Measurements from ENCODE around the gene CAP1.

DNA sequence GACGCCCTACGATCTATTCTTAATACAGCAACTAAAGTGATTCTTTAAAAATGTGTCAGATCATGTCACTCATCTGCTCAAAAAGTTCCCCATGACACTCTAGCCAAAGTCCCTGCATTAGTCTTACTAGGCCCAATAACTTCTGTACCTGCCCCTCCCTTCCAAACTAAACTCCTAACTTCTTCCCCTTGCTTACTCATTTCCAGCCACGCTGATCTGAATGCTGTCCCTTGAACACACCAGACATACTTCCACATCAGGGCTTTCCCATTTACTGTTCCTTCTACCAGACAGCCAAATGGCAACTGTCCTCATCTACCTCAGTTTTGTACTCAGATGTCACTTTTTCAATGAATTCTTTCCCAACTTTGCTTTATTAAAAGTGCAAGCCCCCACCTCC is 55.3 kb downstream of the CAP1 start:
- TF ChIP-seq, protein P1, sequence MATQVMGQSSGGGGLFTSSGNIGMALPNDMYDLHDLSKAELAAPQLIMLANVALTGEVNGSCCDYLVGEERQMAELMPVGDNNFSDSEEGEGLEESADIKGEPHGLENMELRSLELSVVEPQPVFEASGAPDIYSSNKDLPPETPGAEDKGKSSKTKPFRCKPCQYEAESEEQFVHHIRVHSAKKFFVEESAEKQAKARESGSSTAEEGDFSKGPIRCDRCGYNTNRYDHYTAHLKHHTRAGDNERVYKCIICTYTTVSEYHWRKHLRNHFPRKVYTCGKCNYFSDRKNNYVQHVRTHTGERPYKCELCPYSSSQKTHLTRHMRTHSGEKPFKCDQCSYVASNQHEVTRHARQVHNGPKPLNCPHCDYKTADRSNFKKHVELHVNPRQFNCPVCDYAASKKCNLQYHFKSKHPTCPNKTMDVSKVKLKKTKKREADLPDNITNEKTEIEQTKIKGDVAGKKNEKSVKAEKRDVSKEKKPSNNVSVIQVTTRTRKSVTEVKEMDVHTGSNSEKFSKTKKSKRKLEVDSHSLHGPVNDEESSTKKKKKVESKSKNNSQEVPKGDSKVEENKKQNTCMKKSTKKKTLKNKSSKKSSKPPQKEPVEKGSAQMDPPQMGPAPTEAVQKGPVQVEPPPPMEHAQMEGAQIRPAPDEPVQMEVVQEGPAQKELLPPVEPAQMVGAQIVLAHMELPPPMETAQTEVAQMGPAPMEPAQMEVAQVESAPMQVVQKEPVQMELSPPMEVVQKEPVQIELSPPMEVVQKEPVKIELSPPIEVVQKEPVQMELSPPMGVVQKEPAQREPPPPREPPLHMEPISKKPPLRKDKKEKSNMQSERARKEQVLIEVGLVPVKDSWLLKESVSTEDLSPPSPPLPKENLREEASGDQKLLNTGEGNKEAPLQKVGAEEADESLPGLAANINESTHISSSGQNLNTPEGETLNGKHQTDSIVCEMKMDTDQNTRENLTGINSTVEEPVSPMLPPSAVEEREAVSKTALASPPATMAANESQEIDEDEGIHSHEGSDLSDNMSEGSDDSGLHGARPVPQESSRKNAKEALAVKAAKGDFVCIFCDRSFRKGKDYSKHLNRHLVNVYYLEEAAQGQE (IDR thresholded peaks at IDR 0.05; ENCODE audit: low read depth, low read length), result no peak
- TF ChIP-seq, protein P2, sequence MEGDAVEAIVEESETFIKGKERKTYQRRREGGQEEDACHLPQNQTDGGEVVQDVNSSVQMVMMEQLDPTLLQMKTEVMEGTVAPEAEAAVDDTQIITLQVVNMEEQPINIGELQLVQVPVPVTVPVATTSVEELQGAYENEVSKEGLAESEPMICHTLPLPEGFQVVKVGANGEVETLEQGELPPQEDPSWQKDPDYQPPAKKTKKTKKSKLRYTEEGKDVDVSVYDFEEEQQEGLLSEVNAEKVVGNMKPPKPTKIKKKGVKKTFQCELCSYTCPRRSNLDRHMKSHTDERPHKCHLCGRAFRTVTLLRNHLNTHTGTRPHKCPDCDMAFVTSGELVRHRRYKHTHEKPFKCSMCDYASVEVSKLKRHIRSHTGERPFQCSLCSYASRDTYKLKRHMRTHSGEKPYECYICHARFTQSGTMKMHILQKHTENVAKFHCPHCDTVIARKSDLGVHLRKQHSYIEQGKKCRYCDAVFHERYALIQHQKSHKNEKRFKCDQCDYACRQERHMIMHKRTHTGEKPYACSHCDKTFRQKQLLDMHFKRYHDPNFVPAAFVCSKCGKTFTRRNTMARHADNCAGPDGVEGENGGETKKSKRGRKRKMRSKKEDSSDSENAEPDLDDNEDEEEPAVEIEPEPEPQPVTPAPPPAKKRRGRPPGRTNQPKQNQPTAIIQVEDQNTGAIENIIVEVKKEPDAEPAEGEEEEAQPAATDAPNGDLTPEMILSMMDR (IDR thresholded peaks at IDR 0.05), result no peak
- no peak for TF ChIP-seq SMC3 (IDR thresholded peaks at IDR 0.05; ENCODE audit: low read depth, low read length)
- no peak for TF ChIP-seq NFIC (IDR thresholded peaks at IDR 0.05; ENCODE audit: borderline replicate concordance)
- no peak for TF ChIP-seq POLR2AphosphoS5 (IDR thresholded peaks at IDR 0.05; ENCODE audit: low read depth, low read length)
- TF ChIP-seq TCF12 (IDR thresholded peaks at IDR 0.05), result no peak
- TF ChIP-seq, protein P3, sequence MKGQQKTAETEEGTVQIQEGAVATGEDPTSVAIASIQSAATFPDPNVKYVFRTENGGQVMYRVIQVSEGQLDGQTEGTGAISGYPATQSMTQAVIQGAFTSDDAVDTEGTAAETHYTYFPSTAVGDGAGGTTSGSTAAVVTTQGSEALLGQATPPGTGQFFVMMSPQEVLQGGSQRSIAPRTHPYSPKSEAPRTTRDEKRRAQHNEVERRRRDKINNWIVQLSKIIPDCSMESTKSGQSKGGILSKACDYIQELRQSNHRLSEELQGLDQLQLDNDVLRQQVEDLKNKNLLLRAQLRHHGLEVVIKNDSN (IDR thresholded peaks at IDR 0.05; ENCODE audit: borderline replicate concordance, low read depth), result no peak
- no peak for TF ChIP-seq SIN3A (IDR thresholded peaks at IDR 0.05; ENCODE audit: borderline replicate concordance, low read depth, low read length)
- TF ChIP-seq TAF1 (IDR thresholded peaks at IDR 0.05; ENCODE audit: borderline replicate concordance, low read depth, low read length), result no peak

All from SK-N-SH (cell line).